GM21786 (cell line): ENCODE results near the gene YPEL3.

Source experiments
- ATAC-seq: cut with Tn5 transposase; IDR thresholded peaks from one replicate; pipeline ENCODE4 v1.9.1; 2021; ENCODE audit not compliant: unreplicated experiment

Gene YPEL3

GRCh38 chr16:30075503-30076275 is 20.3 kb downstream of the YPEL3 start, which contains the start of gene PPP4C:
TSS of gene PPP4C (plus strand) at chr16:30075994. CDS start at chr16:30076378, 384 bp downstream.
- ATAC-seq = peak; percentile 69

DNA sequence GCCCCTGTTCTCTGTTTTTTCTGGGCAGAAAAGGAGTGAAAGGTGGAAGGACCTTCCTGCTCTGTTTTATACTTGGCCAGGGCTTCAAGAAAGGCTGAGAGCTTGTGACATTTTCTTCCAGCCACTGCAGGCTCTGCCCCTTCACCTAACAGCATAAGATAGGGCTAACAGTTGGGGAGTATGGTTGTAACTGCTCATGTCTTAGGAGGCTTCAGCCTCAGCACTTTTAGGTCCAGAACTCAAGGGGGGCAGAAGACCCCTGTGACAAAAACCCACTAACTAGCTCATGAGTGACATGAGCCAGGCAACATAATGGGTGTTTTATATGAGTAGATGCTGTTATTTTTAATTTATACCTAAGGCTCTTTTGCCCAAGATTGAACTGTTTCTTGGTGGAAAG is 25.5 kb downstream of the YPEL3 start:
- no peak for ATAC-seq

DNA sequence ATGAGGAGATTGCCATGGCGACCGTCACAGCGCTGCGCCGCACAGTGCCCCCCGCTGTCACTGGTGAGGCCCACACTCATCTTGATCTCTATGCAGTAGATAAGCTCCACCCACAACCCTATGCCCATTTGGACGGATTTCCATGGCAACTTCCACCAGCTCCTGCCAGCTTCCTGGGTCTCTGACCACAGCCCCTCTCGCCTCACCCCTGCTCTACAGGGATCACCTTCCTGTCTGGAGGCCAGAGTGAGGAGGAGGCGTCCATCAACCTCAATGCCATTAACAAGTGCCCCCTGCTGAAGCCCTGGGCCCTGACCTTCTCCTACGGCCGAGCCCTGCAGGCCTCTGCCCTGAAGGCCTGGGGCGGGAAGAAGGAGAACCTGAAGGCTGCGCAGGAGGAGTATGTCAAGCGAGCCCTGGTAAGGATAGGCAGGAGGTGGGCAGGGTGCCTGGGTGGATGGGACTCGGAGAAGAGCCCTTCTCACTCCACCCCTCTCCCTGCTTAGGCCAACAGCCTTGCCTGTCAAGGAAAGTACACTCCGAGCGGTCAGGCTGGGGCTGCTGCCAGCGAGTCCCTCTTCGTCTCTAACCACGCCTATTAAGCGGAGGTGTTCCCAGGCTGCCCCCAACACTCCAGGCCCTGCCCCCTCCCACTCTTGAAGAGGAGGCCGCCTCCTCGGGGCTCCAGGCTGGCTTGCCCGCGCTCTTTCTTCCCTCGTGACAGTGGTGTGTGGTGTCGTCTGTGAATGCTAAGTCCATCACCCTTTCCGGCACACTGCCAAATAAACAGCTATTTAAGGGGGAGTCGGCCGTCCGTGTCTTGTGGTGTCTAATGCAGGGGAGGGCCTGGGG is 26.2 kb downstream of the YPEL3 start:
- no peak for ATAC-seq

- no peak for ATAC-seq
Observed at GRCh38 chr16:30068750-30069610, 27.0 kb downstream of the YPEL3 start.

DNA sequence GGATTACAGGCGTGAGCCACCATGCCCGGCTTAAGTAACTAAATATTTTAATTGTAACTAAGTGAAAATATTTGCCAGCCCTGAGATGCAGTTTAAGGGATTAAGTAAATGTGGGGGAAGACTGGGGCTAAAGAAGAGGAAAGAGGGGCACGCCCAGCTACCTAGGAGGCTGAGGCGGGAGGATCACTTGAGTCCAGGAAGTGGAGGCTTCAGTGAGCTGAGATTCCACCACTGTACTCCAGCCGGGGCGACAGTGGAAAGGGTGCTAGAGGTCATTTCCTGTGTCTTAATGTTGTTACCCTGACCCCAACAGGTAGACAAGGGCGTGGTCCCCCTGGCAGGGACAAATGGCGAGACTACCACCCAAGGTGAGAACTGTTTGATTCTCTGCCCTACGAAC is 27.7 kb downstream of the YPEL3 start:
- no peak for ATAC-seq

- no peak for ATAC-seq
Observed at GRCh38 chr16:30067584-30067916, 28.5 kb downstream of the YPEL3 start.

- no peak for ATAC-seq
Observed at GRCh38 chr16:30066761-30067583, 29.0 kb downstream of the YPEL3 start.

DNA sequence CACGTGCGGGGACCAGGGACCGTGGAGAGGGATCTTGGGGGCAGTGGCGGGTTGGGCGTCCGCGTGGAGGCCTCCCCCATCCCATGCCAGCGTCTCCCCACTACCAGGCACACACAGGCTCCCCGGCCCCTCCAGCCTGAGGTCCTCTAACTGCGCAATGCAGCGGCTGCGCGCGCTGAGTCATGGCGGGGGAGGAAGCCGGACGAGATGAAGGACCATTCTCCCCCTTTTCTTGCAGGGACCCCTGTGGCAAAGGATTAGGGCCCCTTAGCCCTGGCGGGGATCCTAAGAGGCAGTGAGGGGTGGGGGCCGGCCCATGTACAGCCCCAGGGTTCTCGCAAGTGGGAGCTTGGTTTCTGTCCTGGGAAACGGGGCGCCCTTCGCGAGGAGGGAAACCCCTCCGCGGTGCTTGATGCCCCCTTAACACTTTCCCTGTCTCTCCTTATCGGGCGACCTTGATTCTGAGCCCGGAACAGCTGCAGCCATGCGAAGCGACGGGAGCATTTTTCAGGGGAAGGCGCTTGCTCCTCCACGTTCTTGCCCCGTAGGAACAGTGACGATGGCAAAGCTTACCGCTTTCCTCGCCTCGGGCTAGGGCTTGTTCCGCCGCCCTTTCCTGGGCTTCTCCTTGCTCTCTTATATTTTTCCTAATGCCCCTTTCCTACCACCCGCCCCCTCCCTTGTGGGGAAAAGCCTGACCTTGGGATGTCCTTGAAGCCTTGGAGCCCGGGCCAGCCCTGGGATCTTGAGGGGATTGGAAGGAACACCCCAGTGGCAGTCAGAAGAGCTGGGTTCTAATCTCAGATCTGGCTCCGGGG is 29.9 kb downstream of the YPEL3 start:
- peak; percentile 1 for ATAC-seq

- ATAC-seq = peak; percentile 76
Observed at GRCh38 chr16:30065102-30065942, 30.7 kb downstream of the YPEL3 start, which contains the start of gene ALDOA. TSS of gene ALDOA (plus strand) at chr16:30065760. CDS start at chr16:30066898, 1,138 bp downstream.

DNA sequence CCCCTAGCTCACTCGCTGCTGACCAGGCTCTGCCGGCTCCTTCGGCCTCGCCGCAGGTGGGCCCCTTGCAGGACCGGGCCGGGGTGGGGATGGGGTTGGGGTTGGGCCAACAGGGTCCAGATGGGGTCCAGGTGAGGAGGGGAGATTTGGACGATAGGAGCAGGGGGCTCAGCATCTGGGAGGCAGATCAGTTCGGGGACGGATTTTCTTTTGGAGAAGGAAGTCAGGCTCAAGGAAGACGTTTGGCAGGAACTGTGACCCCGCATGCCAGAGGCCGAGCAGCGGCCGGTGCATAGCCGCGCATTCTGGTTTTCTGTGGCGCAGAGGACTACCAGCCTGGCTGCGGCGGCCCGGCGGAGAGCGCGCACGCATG is 31.3 kb downstream of the YPEL3 start:
- no peak for ATAC-seq

- ATAC-seq = peak; percentile 31
Observed at GRCh38 chr16:30063893-30064728, 31.9 kb downstream of the YPEL3 start.

DNA sequence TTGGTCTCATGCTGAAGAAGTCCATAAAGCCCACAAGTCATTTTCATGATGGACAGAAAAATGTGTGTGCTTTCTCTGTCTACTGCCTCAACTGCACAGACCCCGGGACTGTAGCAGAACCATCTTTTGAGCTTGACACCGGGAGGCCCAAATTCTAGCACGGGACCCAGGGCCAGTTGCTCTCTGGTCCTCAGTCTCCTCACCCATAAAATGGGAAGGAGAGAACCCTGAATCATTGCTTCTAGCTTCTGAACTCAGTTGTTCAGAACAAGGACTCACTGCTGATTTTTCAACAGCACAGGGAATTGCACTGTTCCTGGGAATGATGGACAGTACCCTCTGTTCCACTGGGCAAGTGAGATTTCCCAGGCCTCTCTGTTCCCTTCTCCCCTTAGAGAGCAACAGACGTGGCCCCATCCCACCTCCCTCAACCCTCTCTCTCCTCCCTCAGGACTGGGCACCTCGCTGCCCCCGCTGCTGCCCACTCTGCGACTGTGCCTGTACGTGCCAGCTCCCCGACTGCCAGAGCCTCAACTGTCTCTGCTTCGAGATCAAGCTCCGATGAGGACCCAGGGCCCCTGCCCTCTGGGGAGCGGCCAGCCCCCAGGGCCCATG is 32.6 kb downstream of the YPEL3 start:
- no peak for ATAC-seq

- no peak for ATAC-seq
Observed at GRCh38 chr16:30060836-30061554, 35.0 kb downstream of the YPEL3 start.

GRCh38 chr16:30060346-30060745 is 35.7 kb downstream of the YPEL3 start:
- ATAC-seq = no peak

DNA sequence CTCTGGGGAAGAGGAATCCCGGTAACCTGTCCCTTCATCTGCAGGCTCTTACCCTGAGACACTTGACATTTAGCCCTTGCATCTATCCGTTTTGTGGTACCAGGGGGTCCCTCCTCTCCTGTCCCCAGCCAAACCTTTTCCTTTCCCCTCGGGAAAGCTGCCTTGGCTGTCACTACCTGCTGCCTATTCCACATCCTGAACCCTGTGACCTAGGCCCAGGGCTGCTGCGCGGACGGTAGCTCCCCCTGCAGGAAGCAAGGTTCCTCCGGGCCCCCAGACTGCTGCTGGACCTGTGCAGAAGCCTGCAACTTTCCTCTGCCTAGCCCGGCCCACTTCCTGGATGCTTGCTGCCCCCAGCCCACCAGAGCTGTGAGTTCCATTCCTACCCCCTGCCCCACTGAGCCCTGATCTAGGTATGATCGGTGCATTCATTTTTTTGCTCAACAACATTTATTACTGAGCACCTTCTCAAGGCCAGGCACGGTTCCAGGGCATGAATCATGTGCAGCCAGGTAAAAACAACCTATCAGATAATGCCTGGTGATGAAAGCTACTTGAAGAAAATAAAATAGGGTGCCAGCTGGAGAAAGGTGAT is 41.0 kb downstream of the YPEL3 start:
- no peak for ATAC-seq

DNA sequence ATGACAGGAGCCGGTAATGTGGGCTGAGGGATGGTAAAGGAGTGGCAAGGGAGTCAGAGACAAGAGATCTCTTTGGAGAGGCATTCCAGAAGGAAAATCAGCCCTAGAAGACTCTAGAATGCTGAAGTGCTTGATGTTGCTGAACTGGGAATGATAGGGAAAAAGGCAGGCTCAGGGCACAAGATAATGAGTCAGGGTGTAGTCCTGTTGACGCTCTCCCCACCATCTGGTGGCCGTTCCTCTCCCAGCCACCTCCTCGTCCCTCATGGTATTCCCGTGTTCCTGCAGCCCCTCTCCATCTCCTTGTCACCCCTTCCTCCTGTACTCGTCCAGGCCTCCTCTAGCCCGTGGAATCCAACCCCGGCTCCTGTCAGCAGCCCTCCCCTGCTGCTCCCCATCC is 41.6 kb downstream of the YPEL3 start:
- ATAC-seq = no peak
